Measurements from ENCODE around the gene ARHGAP15.

GRCh38 chr2:143159486-143159840 lies 30.2 kb downstream of the ARHGAP15 start:
- TF ChIP-seq, protein P1, sequence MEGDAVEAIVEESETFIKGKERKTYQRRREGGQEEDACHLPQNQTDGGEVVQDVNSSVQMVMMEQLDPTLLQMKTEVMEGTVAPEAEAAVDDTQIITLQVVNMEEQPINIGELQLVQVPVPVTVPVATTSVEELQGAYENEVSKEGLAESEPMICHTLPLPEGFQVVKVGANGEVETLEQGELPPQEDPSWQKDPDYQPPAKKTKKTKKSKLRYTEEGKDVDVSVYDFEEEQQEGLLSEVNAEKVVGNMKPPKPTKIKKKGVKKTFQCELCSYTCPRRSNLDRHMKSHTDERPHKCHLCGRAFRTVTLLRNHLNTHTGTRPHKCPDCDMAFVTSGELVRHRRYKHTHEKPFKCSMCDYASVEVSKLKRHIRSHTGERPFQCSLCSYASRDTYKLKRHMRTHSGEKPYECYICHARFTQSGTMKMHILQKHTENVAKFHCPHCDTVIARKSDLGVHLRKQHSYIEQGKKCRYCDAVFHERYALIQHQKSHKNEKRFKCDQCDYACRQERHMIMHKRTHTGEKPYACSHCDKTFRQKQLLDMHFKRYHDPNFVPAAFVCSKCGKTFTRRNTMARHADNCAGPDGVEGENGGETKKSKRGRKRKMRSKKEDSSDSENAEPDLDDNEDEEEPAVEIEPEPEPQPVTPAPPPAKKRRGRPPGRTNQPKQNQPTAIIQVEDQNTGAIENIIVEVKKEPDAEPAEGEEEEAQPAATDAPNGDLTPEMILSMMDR (IDR thresholded peaks at IDR 0.05): no peak
- TF ChIP-seq POLR2A (IDR thresholded peaks at IDR 0.05): no peak

Data from adrenal gland (tissue), 5 donors.